ENCODE data around the gene SLA2. TPM values are rescaled to one million over a fixed set of nuclear protein-coding genes. Genes with fewer than 3 reads are reported as not detected.

The SLA2 gene
- total and polyA plus RNA-seq, 2 of the 8 experiments (the other 6 are each of a cell fraction or from before 2014, with no cell fraction given), result 0.18 TPM; not detected in 1

DNA sequence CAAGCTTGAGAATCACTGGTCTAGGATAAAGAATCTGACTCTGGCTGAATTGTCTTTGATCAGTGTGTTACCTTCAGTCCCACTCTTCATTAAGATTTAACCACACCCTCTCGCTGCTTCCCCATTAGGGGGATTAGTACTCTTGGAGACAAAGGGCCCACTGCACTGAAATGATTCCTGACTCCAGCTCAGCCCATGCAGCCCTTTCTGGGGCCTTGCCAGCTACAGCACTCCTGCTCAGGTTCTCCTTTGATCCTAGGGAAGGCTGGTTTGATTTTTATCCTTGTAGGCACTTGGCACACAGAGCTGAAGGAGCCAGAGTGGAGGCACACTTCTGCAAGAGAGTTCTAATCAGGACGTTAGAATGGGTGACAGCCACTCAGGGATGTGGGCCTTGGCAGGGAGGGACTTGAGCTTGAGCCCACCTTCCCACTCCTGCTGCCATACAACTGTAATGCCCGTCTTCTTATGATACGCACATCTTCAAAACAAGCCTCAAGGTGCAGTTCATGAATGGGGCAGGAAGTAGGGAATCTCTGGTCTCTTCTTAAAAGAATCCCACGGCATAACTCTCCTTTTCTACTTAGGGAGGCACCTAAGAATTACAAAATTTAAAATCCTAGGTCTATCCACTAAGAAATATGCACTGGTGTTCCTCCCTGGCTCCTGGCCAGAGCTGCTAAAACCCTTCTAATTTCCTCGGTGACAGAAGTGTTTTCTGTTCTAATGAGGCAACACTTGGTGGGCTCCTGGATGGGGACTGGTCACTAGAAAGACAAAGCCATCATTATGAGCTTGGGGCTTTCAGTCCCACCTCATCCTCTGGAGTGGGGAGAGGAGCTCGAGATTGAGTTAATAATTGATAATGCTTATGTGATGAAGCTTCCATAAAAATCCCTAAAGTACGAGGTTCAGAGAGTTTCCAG, 1.5 kb upstream of the SLA2 start (continued):
- TF ChIP-seq RFX5 (IDR thresholded peaks at IDR 0.05; ENCODE audit: borderline replicate concordance, low read depth, low read length), result no peak
